ENCODE data around the gene TMEM132D.

The TMEM132D gene

GRCh38 chr12:129363041-129363440, 540.8 kb downstream of the TMEM132D start:
- no peak for ATAC-seq
- no peak for DNase-seq
- Mint-ChIP-seq H3K4me1 (no peaks in the 10 kb centered on the region), H3K4me3 (no peak overlapping the region), H3K27me3 (no peaks in the 10 kb centered on the region), H3K9me3 (peaks cover 8 to 13% of the 10 kb centered on the region in 2 donors), H3K27ac (no peak overlapping the region)

- H3K27ac Mint-ChIP-seq, result no peak overlapping the region
- ATAC-seq, result no peak
- no peak for DNase-seq
- H3K4me1 Mint-ChIP-seq, result no peaks in the 10 kb centered on the region
- H3K27me3 Mint-ChIP-seq, result no peaks in the 10 kb centered on the region
- H3K4me3 Mint-ChIP-seq, result no peak overlapping the region
- H3K9me3 Mint-ChIP-seq, result peaks cover 0 to 8% of the 10 kb centered on the region in 2 donors
These were observed 546.6 kb downstream of the TMEM132D start for GRCh38 chr12:129357233-129357632.

GRCh38 chr12:129351481-129351880, 552.3 kb downstream of the TMEM132D start:
- no peak overlapping the region for H3K27ac Mint-ChIP-seq
- no peak overlapping the region for H3K4me3 Mint-ChIP-seq
- no peak for ATAC-seq
- no peaks in the 10 kb centered on the region for H3K4me1 Mint-ChIP-seq
- H3K9me3 Mint-ChIP-seq, result peaks cover 8 to 9% of the 10 kb centered on the region in 2 donors
- no peaks in the 10 kb centered on the region for H3K27me3 Mint-ChIP-seq
- DNase-seq, result no peak

GRCh38 chr12:129339336-129339735, 564.5 kb downstream of the TMEM132D start:
- H3K27me3 Mint-ChIP-seq, result no peaks in the 10 kb centered on the region
- no peaks in the 10 kb centered on the region for H3K4me1 Mint-ChIP-seq
- peaks cover 8 to 19% of the 10 kb centered on the region in 2 donors for H3K9me3 Mint-ChIP-seq
- no peak for DNase-seq
- H3K4me3 Mint-ChIP-seq, result no peak overlapping the region
- ATAC-seq, result no peak
- no peak overlapping the region for H3K27ac Mint-ChIP-seq

GRCh38 chr12:129337413-129337812, 566.4 kb downstream of the TMEM132D start:
- Mint-ChIP-seq H3K4me1 (no peaks in the 10 kb centered on the region), H3K4me3 (no peak overlapping the region), H3K27me3 (no peaks in the 10 kb centered on the region), H3K9me3 (peaks cover 8 to 19% of the 10 kb centered on the region in 2 donors), H3K27ac (peak overlapping the region in 1 of 2 donors; percentile 75)
- ATAC-seq, result no peak
- no peak for DNase-seq

- Mint-ChIP-seq H3K27ac (no peak overlapping the region), H3K9me3 (peaks cover 8 to 19% of the 10 kb centered on the region in 2 donors), H3K4me3 (no peak overlapping the region), H3K4me1 (no peaks in the 10 kb centered on the region), H3K27me3 (no peaks in the 10 kb centered on the region)
- ATAC-seq (no peak), DNase-seq (no peak)
These were observed 568.1 kb downstream of the TMEM132D start for GRCh38 chr12:129335773-129336172.

GRCh38 chr12:129332286-129332685, 571.5 kb downstream of the TMEM132D start:
- Mint-ChIP-seq H3K27ac (no peak overlapping the region), H3K4me1 (no peaks in the 10 kb centered on the region), H3K4me3 (no peak overlapping the region), H3K27me3 (no peaks in the 10 kb centered on the region), H3K9me3 (peaks cover 10 to 15% of the 10 kb centered on the region in 2 donors)
- no peak for DNase-seq
- no peak for ATAC-seq

GRCh38 chr12:129331356-129332085, 572.3 kb downstream of the TMEM132D start:
- no peak overlapping the region for H3K27ac Mint-ChIP-seq
- peaks cover 4 to 11% of the 10 kb centered on the region in 2 donors for H3K9me3 Mint-ChIP-seq
- no peak for ATAC-seq
- H3K27me3 Mint-ChIP-seq, result no peaks in the 10 kb centered on the region
- DNase-seq, result no peak
- no peaks in the 10 kb centered on the region for H3K4me1 Mint-ChIP-seq
- no peak overlapping the region for H3K4me3 Mint-ChIP-seq

- Mint-ChIP-seq H3K4me1 (no peaks in the 10 kb centered on the region), H3K27me3 (no peaks in the 10 kb centered on the region), H3K4me3 (no peak overlapping the region), H3K27ac (no peak overlapping the region), H3K9me3 (peaks cover 0 to 7% of the 10 kb centered on the region in 2 donors)
- DNase-seq (no peak), ATAC-seq (no peak)
These were observed 575.6 kb downstream of the TMEM132D start for GRCh38 chr12:129328235-129328634.

- Mint-ChIP-seq H3K9me3 (peaks cover 0 to 7% of the 10 kb centered on the region in 2 donors), H3K27me3 (no peaks in the 10 kb centered on the region), H3K4me3 (no peak overlapping the region), H3K27ac (no peak overlapping the region), H3K4me1 (no peaks in the 10 kb centered on the region)
- DNase-seq, result no peak
- ATAC-seq, result no peak
These were observed 578.3 kb downstream of the TMEM132D start for GRCh38 chr12:129325566-129325965.

GRCh38 chr12:129312048-129312447, 591.8 kb downstream of the TMEM132D start:
- Mint-ChIP-seq H3K27me3 (no peaks in the 10 kb centered on the region), H3K4me3 (no peak overlapping the region), H3K4me1 (no peaks in the 10 kb centered on the region), H3K27ac (no peak overlapping the region), H3K9me3 (peaks cover 14 to 44% of the 10 kb centered on the region in 2 donors)
- ATAC-seq (no peak), DNase-seq (no peak)

- ATAC-seq (no peak), DNase-seq (no peak)
- Mint-ChIP-seq H3K27ac (no peak overlapping the region), H3K4me1 (no peaks in the 10 kb centered on the region), H3K9me3 (peaks cover 5 to 29% of the 10 kb centered on the region in 2 donors), H3K27me3 (no peaks in the 10 kb centered on the region), H3K4me3 (no peak overlapping the region)
These were observed 593.5 kb downstream of the TMEM132D start for GRCh38 chr12:129310346-129310745.

GRCh38 chr12:129305851-129306250, 598.0 kb downstream of the TMEM132D start:
- no peak overlapping the region for H3K27ac Mint-ChIP-seq
- no peaks in the 10 kb centered on the region for H3K27me3 Mint-ChIP-seq
- no peaks in the 10 kb centered on the region for H3K4me1 Mint-ChIP-seq
- ATAC-seq, result no peak
- H3K9me3 Mint-ChIP-seq, result peaks cover 12 to 16% of the 10 kb centered on the region in 2 donors
- no peak overlapping the region for H3K4me3 Mint-ChIP-seq
- DNase-seq, result no peak

GRCh38 chr12:129304529-129304928, 599.3 kb downstream of the TMEM132D start:
- DNase-seq (no peak), ATAC-seq (no peak)
- no peak overlapping the region for H3K27ac Mint-ChIP-seq
- no peak overlapping the region for H3K4me3 Mint-ChIP-seq
- H3K9me3 Mint-ChIP-seq, result peaks cover 11 to 17% of the 10 kb centered on the region in 2 donors
- H3K27me3 Mint-ChIP-seq, result no peaks in the 10 kb centered on the region
- no peaks in the 10 kb centered on the region for H3K4me1 Mint-ChIP-seq

GRCh38 chr12:129300011-129300410, 603.8 kb downstream of the TMEM132D start:
- H3K9me3 Mint-ChIP-seq, result peaks cover 16 to 42% of the 10 kb centered on the region in 2 donors
- no peaks in the 10 kb centered on the region for H3K4me1 Mint-ChIP-seq
- H3K27ac Mint-ChIP-seq, result no peak overlapping the region
- no peaks in the 10 kb centered on the region for H3K27me3 Mint-ChIP-seq
- DNase-seq (no peak), ATAC-seq (no peak)
- no peak overlapping the region for H3K4me3 Mint-ChIP-seq

- no peak overlapping the region for H3K27ac Mint-ChIP-seq
- no peaks in the 10 kb centered on the region for H3K4me1 Mint-ChIP-seq
- no peak for DNase-seq
- no peaks in the 10 kb centered on the region for H3K27me3 Mint-ChIP-seq
- H3K4me3 Mint-ChIP-seq, result no peak overlapping the region
- no peak for ATAC-seq
- peaks cover 8 to 37% of the 10 kb centered on the region in 2 donors for H3K9me3 Mint-ChIP-seq
These were observed 604.9 kb downstream of the TMEM132D start for GRCh38 chr12:129298921-129299320.

GRCh38 chr12:129296671-129297070, 607.2 kb downstream of the TMEM132D start:
- Mint-ChIP-seq H3K4me1 (no peaks in the 10 kb centered on the region), H3K4me3 (no peak overlapping the region), H3K27me3 (no peaks in the 10 kb centered on the region), H3K9me3 (peaks cover 8 to 43% of the 10 kb centered on the region in 2 donors), H3K27ac (no peak overlapping the region)
- DNase-seq, result no peak
- ATAC-seq, result no peak
